HG03442 (cell line): ENCODE results near the gene LTBP1.

Experiments used
- ATAC-seq: cut with Tn5 transposase; IDR thresholded peaks from one replicate; pipeline ENCODE4 v1.9.1; 2021; ENCODE audit warnings: mild to moderate bottlenecking, moderate library complexity; ENCODE audit not compliant: unreplicated experiment

LTBP1 gene

DNA sequence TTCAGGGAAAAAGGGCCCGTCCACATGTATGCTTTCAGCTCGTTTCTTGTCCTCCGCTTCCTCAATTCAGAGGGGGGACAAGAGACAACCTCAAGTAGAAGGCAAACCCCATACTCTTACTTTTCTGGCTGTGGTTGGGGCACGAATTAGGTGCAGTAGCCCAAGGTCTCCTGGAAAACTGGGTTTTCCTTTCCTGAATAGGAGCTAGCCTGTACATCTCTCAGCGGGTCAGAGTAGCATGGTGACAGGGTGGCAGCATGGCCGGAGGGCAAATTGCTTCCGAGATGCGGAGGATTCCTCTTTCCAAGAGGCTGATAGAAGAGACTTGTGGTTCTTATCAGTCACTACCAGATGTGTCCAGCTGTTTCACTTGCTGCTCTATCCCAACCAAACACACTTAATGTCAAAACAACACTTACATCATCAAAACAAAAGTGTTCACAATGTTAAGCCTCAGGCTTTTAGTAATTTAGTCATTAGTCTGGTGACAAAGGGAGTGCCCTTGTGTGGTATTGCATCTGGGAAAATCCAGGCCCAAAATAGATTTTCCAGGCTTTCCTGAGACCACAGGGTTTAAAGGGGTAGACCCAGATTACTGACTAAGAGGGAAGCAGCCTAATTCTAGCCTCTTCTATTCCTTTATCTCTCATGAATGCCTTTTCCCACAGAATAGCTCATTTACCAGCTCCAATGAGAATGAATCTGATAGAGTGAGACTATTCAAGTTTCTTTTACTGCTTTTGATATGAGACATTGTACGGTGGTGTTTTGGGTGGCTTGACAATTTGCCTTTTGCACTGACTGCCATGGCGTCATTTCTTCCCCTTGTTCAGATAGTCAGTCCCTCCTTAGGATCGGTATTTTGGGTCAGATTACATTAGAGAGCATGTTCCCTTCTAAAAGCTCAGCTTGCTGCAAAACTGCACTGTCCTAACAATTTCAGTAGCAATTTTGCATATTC, 162.0 kb downstream of the LTBP1 start:
- no peak for ATAC-seq

GRCh38 chr2:33110461-33110860, 163.7 kb downstream of the LTBP1 start:
- ATAC-seq, result no peak

DNA sequence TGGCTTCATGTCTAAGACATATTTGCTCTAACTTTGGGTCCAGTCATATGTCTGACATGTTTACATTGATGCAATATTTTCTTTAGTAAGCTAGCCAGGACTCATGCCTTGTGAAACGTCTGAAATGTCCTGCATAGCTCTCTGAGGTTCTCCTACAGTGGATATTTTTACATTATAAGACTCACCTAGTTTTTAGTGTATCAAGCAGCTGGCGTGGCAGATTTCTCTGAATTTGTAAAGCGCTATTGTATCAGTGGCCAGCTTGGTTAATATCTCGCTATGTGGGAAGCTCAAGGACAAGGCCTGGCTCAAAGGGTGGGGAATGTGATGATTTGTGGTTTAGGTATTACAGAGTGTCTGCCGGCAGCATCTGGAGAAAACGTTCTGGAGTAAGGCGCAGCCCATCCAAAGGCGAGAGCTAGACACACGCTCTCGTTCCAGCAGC, 164.3 kb downstream of the LTBP1 start:
- ATAC-seq, result no peak

- no peak for ATAC-seq
Observed at GRCh38 chr2:33115196-33115595, 168.4 kb downstream of the LTBP1 start.

GRCh38 chr2:33115728-33116127, 169.0 kb downstream of the LTBP1 start:
- ATAC-seq, result no peak

DNA sequence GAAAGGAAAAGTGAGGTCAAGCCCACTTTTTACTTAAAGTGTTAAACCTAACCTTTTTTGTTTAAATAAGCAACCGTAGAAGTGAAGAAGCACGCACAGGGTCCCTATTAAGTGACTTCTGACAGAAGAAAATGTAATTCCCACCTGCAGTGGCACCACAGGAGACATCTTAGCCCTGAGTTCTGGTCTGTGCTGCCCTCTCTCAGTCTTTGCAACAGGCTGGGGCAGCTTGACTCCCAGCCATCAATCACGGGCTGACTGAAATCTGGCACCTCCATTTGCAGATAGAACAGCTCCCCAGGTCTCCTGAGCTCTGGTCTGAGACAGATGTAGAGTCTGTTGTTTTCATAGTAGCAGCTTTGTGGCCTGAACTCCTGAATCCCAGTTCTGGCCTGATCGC, 170.0 kb downstream of the LTBP1 start:
- ATAC-seq, result no peak

- no peak for ATAC-seq
Observed at GRCh38 chr2:33118651-33119050, 171.9 kb downstream of the LTBP1 start.

GRCh38 chr2:33121416-33121815, 174.7 kb downstream of the LTBP1 start:
- ATAC-seq, result no peak

DNA sequence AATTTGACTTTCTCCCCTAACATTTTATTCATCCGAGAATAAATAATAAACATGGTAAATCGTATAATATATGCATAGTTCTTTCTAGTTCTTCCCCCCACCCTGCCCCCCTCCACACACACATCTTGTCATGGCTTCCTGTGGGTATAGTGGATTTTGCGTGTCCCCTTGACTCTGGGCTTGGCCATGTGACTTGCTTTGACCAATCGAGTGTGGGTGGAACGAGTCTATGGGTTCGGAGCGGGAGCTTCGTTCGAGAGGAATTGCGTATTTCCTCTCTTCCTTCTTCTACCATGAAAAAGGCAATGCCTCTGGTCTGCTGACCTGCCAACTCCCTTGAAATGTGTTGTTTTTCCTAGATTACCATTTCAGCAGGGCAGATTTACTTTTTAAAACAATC, 175.2 kb downstream of the LTBP1 start:
- ATAC-seq, result no peak

GRCh38 chr2:33122726-33123125, 176.0 kb downstream of the LTBP1 start:
- no peak for ATAC-seq

- no peak for ATAC-seq
Observed at GRCh38 chr2:33123216-33123615, 176.5 kb downstream of the LTBP1 start.

- ATAC-seq, result no peak
Observed at GRCh38 chr2:33126552-33126951, 179.8 kb downstream of the LTBP1 start.

DNA sequence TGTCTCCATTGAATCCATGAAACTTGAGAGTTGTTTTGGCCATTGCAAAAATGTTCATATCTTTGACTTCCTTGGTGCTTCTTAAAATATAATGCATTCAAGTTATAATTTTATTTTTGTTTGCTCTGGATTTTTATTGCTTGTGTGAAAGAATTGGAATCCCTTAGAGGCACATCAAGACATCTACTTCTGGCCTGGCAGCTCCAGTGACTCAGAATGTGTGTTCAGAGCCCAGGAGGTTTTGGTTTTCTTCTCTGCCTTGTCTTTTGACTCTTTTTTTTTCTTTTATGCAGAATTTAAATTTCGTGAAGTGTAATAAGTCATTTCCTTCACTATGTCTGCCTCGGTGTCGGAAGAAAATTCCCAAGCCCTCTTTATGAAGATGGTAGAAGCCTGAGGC, 180.2 kb downstream of the LTBP1 start:
- no peak for ATAC-seq

- ATAC-seq, result no peak
Observed at GRCh38 chr2:33129263-33130053, 182.7 kb downstream of the LTBP1 start.

DNA sequence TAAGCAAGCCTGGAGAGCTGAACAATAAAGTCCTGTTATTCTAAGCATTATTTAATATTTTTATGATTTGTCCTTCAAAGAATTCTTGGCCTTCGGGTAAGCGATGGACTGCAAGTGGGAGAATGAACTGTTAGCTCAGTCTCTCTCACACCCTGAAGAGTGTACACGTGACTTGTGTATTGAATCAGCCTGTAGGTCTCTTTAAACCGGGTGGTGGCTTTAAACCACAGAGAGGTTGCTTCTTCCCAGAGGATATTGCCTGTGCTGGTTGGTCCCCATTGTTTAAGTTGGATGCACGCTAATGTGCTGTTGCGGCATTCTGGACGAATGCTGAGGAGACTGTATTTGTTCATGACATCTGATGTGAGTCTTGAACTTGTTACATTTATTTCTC, 183.3 kb downstream of the LTBP1 start:
- ATAC-seq, result no peak

DNA sequence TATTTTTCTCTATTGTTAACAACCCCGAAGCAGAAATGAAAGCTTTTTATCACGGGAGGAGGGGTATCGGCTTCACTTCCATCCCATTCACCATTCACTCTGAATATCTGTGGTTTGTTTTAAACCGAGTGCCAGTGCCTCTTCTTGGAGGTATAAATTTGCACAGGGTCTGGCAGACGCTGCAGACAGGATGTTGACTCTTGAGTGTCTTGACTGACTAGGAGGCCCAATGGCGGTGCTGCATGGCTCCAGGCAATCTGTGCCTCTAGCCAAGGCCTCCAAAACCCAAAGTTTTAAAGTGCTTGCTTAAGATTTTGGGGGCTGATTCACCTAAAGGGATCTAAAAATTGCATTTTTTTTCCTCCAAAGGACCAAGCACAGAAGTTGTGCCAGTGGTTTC, 183.8 kb downstream of the LTBP1 start:
- ATAC-seq, result no peak

DNA sequence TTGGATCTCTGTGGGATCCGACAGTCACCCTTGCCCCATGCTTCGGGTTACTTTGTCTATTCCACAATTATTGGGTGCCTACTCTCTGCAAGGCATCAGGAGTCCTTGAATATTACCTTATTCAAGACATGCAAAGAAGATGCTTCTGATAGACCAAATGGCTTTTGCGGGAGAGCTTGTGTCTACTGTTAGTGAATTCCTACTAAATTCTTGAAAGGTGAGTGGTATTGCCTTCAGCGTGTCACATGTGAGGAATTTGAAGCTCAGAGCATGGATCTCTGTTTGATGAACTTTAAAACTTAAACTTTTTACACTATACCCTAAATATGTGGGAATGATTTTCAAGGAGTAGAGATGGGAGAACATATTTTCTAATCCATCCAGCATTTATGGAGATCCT, 184.4 kb downstream of the LTBP1 start:
- no peak for ATAC-seq

DNA sequence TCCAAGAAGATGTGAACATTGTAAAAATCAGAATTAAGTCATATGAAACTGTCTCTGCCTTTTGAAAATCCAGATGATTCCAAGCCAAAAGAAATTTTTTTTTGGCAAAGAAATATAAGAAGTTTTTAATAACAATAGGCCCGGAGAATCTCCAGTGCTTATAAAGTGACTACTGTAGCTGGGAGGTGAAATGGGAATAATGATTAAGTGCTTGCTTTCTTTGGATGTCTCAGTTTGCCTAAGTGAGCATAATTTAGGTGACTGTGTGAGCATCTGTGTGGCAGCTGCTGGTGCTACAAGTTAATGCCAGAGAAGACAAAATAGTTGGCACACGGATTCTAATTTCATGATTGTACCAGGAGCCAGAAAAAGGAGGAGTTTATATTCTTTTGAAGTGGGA, 185.0 kb downstream of the LTBP1 start:
- no peak for ATAC-seq

- ATAC-seq, result no peak
Observed at GRCh38 chr2:33133454-33133952, 186.8 kb downstream of the LTBP1 start.

DNA sequence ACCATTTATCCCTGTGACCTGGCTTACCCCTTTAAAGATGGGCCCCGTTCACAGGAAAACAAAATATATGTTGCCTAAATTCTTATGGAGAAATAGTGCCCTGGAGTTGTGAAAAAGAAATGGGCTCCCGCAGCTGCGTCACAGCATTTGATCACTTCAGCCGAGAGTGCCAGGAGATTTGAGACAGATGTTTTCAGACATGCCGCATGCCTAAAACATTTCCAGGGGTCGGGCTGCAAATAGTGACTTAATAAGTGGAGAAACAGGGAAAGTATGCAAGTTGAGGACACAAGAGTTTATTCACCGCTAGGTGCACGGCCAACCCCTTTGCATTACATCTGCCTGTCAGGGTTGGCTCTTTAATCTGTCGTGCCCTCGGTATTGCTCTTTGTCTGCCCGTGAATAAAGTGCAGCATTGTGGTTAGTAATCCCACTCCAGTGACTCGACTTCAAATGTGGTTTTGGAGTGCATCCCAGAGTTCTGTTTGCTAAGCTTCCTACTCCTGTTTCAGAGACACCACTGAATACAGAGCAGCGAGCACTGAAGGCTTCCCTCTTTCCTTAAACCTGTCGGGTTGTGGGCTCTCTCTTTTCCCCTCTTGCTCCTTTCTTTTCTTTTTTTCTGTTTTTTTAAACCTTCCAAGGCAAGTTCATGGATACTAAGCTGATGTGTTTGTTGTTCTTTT, 187.5 kb downstream of the LTBP1 start:
- no peak for ATAC-seq
